Right lobe of liver (tissue), 6 donors: Measurements from ENCODE around the gene GTPBP2. TPM values are rescaled to one million over a fixed set of nuclear protein-coding genes. Genes with fewer than 3 reads are reported as not detected.

Experiments
- ATAC-seq, 4 donors: fragments of 200-7000 bp; cut with Tn5 transposase; one replicate each; pipeline ENCODE4 v1.9.1; 2020; ENCODE audit warnings: mild to moderate bottlenecking in 4 of 4, moderate library complexity in 4 of 4
- DNase-seq, 3 donors: peaks; one replicate each; pipeline ENCODE4 v3.0.0-alpha.2; 2020
- H3K27ac ChIP-seq, 3 donors: fragments of 200-600 bp; one replicate each; pipeline ENCODE4 v1.8.0; 2022
- H3K27me3 ChIP-seq, 2 donors: fragments of 200-600 bp; one replicate each; pipeline ENCODE4 v1.8.0; 2022
- H3K36me3 ChIP-seq, 4 donors: fragments of 200-600 bp; sonication (generic) in 1 of 4; one replicate each; pipeline versions ENCODE4 v1.5.1 to v1.8.0; 2017 to 2022; ENCODE audit warnings: control low read depth in 1 of 4
- H3K4me1 ChIP-seq, 4 donors: fragments of 200-600 bp; sonication (generic) in 1 of 4; one replicate each; pipeline versions ENCODE4 v1.5.1 to v1.8.0; 2017 to 2022; ENCODE audit warnings: control low read depth in 1 of 4
- H3K4me3 ChIP-seq, 3 donors: fragments of 200-600 bp; one replicate each; pipeline ENCODE4 v1.8.0; 2022
- H3K9me3 ChIP-seq, 4 donors: fragments of 200-600 bp; sonication (generic) in 1 of 4; one replicate each; pipeline versions ENCODE4 v1.5.1 to v1.8.0; 2017 to 2022; ENCODE audit warnings: control low read depth in 1 of 4
- POLR2A ChIP-seq: fragments of 450-650 bp; IDR thresholded peaks from one replicate; pipeline ENCODE4 v1.6.1; 2017; ENCODE audit warnings: antibody characterized with exemption, mild to moderate bottlenecking
- WGBS: methylation state at CpG from one replicate; pipeline ENCODE4 v1.1.6; 2018; ENCODE audit warnings: low coverage, low lambda C conversion rate; ENCODE audit not compliant: insufficient coverage; ENCODE audit errors: missing lambda C conversion rate; 5-methylcytosine and 5-hydroxymethylcytosine counted together
- intact Hi-C, 2 donors: fragments of 100-400 bp; cut with DNase I; formaldehyde crosslinking; loops; one replicate each; pipeline versions ENCODE4 v1.11.2 to v1.14.1; 2022
- total RNA-seq, 6 experiments: library from RNA; depleted of rRNA in 2 of 6; stranded (reverse); fragments of >200 nt in 2 of 6; fragmentation: NEBNext Ultra II Directional in 3 of 6; extraction: Animal tissue kit (Norgen Biotek cat#: 25700) in 3 of 6; gene quantifications; one replicate each; pipeline versions ENCODE4 v1.1.0 to v1.2.4, GENCODE V29; 2016 to 2023
- TF ChIP-seq, protein P1 (sequence below), 4 donors: fragments of 200-600 bp in 3 of 4; fragments of 450-650 bp in 1 of 4; IDR thresholded peaks; one replicate each; pipeline versions ENCODE4 v1.5.1 to v1.8.0; 2016 to 2022; ENCODE audit warnings: antibody characterized with exemption in 4 of 4, mild to moderate bottlenecking in 2 of 4
- donor health status: DM: no; HTN: yes; CAD: no.
- donor health status: DM: no; HTN: no; CAD: no.
- donor health status: DM: no; HTN: no; CAD: no.
- donor health status: DM: no; HTN: yes; CAD: no.
- donor health status: DM: no; HTN: yes; CAD: no.

The GTPBP2 gene
- total RNA-seq, 6 experiments from 2014 or later: 12.5 to 39.9 (median 19.2) TPM

DNA sequence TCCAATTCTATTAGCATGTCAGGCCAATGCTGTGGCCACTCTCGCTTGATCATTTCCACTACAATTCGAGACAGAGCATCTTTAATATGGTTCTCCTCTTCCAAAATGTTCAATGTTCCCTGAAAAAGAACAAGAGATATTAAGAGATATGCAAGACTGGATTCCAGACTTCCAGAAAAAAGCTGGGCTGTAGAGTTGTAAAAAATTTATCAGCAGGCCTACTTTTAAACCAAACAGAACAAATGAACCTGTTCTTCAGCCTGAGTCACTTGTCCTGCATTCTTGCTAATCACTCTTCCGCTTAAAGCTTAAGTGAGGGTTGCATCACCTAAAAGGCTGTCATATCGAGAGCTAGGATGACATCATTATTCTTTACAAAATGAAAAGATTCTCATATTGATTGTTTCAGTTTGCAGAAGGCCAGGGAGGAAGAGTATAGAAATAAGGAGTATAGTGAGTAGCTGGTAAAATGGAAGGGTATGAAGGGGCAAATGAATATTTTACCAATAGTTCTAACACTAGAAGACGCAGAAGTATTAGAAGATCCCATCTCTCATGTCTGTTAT lies 58.1 kb downstream of the GTPBP2 start:
- intact Hi-C loops: no loop called here
- H3K4me1 ChIP-seq: peaks cover 0 to 10% (median 0%) of the 10 kb centered on the region in 4 donors
- H3K36me3 ChIP-seq: peaks cover 0 to 65% (median 15%) of the 10 kb centered on the region in 4 donors
- H3K27ac ChIP-seq: no peak overlapping the region
- H3K4me3 ChIP-seq: no peak overlapping the region
- H3K27me3 ChIP-seq: no peaks in the 10 kb centered on the region
- H3K9me3 ChIP-seq: no peaks in the 10 kb centered on the region
- ATAC-seq (no peak), DNase-seq (no peak)
- 85% methylated on average over 5 of the region's 5 CpGs for WGBS
- TF ChIP-seq, protein P1, sequence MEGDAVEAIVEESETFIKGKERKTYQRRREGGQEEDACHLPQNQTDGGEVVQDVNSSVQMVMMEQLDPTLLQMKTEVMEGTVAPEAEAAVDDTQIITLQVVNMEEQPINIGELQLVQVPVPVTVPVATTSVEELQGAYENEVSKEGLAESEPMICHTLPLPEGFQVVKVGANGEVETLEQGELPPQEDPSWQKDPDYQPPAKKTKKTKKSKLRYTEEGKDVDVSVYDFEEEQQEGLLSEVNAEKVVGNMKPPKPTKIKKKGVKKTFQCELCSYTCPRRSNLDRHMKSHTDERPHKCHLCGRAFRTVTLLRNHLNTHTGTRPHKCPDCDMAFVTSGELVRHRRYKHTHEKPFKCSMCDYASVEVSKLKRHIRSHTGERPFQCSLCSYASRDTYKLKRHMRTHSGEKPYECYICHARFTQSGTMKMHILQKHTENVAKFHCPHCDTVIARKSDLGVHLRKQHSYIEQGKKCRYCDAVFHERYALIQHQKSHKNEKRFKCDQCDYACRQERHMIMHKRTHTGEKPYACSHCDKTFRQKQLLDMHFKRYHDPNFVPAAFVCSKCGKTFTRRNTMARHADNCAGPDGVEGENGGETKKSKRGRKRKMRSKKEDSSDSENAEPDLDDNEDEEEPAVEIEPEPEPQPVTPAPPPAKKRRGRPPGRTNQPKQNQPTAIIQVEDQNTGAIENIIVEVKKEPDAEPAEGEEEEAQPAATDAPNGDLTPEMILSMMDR (IDR thresholded peaks at IDR 0.05): no peak
- no peak for TF ChIP-seq POLR2A

Other genes starting within 250 kb of the GTPBP2 start
- gene ABCC10, start 201.7 kb downstream of the GTPBP2 start, total RNA-seq: 10 to 100 TPM in 1 of 6 experiments, 1 to 10 TPM in 5; 5.8 to 10.7 (median 7.5) TPM
- under 1 TPM in 1 of 6 experiments, not detected in 5; 0.13 TPM for gene DLK2, start 173.7 kb downstream of the GTPBP2 start, total RNA-seq
- gene TJAP1, start 151.7 kb downstream of the GTPBP2 start, total RNA-seq: 10 to 100 TPM in 5 of 6 experiments, 1 to 10 TPM in 1; 9.2 to 16.0 (median 12.9) TPM
- gene LRRC73, start 118.9 kb downstream of the GTPBP2 start, total RNA-seq: under 1 TPM in 5 of 6 experiments, not detected in 1; 0.12 to 0.43 (median 0.26) TPM
- 10 to 100 TPM; 58.9 to 70.0 (median 62.7) TPM for gene YIPF3, start 112.3 kb downstream of the GTPBP2 start, total RNA-seq
- gene POLR1C, start 112.2 kb downstream of the GTPBP2 start, total RNA-seq: 10 to 100 TPM; 12.2 to 17.7 (median 14.1) TPM
- gene XPO5, start 53.2 kb downstream of the GTPBP2 start, total RNA-seq: 10 to 100 TPM; 11.3 to 16.3 (median 12.6) TPM
- gene POLH, start 53.1 kb downstream of the GTPBP2 start, total RNA-seq: 1 to 10 TPM; 5.1 to 9.3 (median 6.8) TPM
- 10 to 100 TPM; 11.7 to 31.7 (median 14.6) TPM for gene MAD2L1BP, start 6.6 kb upstream of the GTPBP2 start, total RNA-seq
- not detected for gene RSPH9, start 15.8 kb upstream of the GTPBP2 start, total RNA-seq
- 10 to 100 TPM; 23.5 to 45.4 (median 25.6) TPM for gene MRPS18A, start 58.5 kb upstream of the GTPBP2 start, total RNA-seq
- 100 to 1,000 TPM in 5 of 6 experiments, 10 to 100 TPM in 1; 91.3 to 571 (median 132) TPM for gene VEGFA, start 140.9 kb upstream of the GTPBP2 start, total RNA-seq